IPS-20b (cell line): ENCODE measurements around the gene PPP2R1A.

Experiments used
- H3K27ac ChIP-seq: one replicate; pipeline ENCODE4 v1.5.1; 2013; ENCODE audit warnings: low read length
- H3K27me3 ChIP-seq: 2 replicates; pipeline ENCODE4 v1.6.1; 2013; ENCODE audit warnings: mild to moderate bottlenecking, low read length, inconsistent platforms; ENCODE audit not compliant: insufficient read depth
- H3K36me3 ChIP-seq: 2 replicates; pipeline ENCODE4 v1.6.1; 2013; ENCODE audit warnings: low read depth, mild to moderate bottlenecking, inconsistent platforms, low read length, moderate library complexity; ENCODE audit not compliant: insufficient read depth
- H3K4me1 ChIP-seq: 2 replicates; pipeline ENCODE4 v1.6.1; 2013; ENCODE audit warnings: mild to moderate bottlenecking, control low read depth, inconsistent platforms, low read length, moderate library complexity; ENCODE audit not compliant: insufficient read depth
- H3K4me3 ChIP-seq: 2 replicates; pipeline ENCODE4 v1.5.1; 2013; ENCODE audit warnings: mild to moderate bottlenecking, low read length, inconsistent platforms
- H3K9ac ChIP-seq: 2 replicates; pipeline ENCODE4 v1.6.1; 2013; ENCODE audit warnings: low read depth, mild to moderate bottlenecking, inconsistent platforms, low read length, moderate library complexity
- H3K9me3 ChIP-seq: 2 replicates; pipeline ENCODE4 v1.6.1; 2013; ENCODE audit warnings: mild to moderate bottlenecking, low read depth, low read length, inconsistent platforms; ENCODE audit not compliant: insufficient read depth

PPP2R1A gene

DNA sequence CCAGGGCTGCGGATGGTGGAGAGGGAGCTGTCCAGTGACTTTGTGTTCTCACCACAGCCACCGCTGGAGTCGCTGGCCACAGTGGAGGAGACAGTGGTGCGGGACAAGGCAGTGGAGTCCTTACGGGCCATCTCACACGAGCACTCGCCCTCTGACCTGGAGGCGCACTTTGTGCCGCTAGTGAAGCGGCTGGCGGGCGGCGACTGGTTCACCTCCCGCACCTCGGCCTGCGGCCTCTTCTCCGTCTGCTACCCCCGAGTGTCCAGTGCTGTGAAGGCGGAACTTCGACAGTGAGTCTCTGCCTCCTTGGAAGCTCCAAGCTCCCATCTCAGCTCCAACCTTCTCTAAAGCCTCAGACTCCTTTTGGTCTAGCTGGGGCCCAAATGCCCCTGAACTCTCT is 21.4 kb downstream of the PPP2R1A start:
- Histone ChIP-seq H3K4me1 (no peaks in the 10 kb centered on the region), H3K4me3 (no peak overlapping the region), H3K36me3 (peaks cover 97% of the 10 kb centered on the region), H3K9me3 (no peaks in the 10 kb centered on the region), H3K27me3 (no peaks in the 10 kb centered on the region), H3K27ac (no peak overlapping the region), H3K9ac (no peak overlapping the region)

DNA sequence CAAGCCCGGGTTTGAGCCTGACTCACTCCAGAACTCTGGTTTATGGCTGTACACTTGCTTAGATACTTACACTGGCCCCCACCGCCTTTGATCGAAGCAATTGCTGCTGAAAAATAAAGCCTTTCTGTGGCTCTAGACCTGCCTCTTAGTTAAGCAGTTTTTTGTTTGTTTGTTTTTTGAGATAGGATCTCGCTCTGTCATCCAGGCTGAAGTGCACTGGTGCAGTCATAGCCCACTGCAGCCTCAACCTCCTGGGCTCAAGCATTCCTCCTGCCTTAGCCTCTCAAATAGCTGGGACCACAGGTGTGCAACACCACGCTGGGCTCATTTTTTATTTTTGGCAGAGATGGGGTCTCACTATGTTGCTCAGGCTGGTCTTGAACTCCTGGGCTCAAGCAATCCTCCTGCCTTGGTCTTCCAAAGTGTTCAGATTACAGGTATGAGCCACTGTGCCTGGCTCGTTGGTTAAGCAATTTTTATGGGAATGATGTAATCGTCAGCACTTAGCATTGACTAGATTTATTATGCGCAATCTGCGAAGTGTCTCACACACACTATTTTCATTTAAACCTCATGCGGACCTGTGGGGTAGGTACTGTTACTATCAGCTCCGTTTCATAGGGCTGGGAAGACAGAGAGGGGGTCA is 22.2 kb downstream of the PPP2R1A start:
- H3K36me3 ChIP-seq: peaks cover 97% of the 10 kb centered on the region

DNA sequence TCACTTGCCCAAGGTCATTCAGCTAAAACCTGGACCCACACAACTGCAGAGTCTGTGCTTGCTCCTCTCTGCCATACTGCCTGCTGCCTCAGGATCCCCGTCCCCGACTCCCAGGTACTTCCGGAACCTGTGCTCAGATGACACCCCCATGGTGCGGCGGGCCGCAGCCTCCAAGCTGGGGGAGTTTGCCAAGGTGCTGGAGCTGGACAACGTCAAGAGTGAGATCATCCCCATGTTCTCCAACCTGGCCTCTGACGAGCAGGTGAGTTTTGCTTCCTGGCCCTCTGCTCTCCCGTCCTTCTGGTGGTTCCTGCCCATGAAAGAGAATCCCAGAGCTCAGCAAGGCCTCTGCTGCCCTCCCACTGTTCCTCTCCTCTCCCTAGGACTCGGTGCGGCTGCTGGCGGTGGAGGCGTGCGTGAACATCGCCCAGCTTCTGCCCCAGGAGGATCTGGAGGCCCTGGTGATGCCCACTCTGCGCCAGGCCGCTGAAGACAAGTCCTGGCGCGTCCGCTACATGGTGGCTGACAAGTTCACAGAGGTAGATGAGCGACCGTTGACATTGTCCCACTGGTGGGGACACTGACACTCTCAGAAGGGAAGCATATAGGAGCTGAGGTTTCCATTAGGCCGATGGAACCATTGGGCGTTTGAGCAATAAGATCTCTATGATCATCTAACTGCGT is 22.9 kb downstream of the PPP2R1A start:
- H3K27me3 ChIP-seq: no peaks in the 10 kb centered on the region
- H3K9me3 ChIP-seq: no peaks in the 10 kb centered on the region
- H3K4me1 ChIP-seq: no peaks in the 10 kb centered on the region
- H3K4me3 ChIP-seq: no peak overlapping the region
- peaks cover 97% of the 10 kb centered on the region for H3K36me3 ChIP-seq
- no peak overlapping the region for H3K27ac ChIP-seq
- H3K9ac ChIP-seq: no peak overlapping the region

More for the DNA sequence above, 22.2 kb downstream of the PPP2R1A start:
- Histone ChIP-seq H3K9ac (no peak overlapping the region), H3K9me3 (no peaks in the 10 kb centered on the region), H3K4me1 (no peaks in the 10 kb centered on the region), H3K4me3 (no peak overlapping the region), H3K27me3 (no peaks in the 10 kb centered on the region), H3K27ac (no peak overlapping the region)

DNA sequence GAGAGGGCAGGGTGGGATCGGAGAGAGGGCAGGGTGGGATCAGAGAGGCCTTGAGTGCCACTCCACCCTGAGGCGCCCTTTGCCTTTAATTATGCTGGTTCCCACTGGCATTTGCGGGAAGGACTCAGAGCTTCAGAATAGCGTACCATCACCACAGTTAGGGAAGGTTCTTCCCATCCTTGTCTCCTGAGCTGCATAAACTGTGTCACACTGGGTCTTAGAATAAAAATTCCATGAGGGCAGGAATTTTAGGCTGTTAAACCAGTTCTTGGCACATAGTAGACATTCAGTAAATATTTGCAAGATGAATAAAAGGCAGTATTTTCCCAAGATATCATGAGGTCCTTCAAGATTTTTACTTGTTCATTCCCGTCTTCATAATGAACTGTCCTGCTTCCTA is 24.4 kb downstream of the PPP2R1A start:
- Histone ChIP-seq H3K36me3 (peaks cover 99% of the 10 kb centered on the region), H3K4me3 (no peak overlapping the region), H3K9ac (no peak overlapping the region), H3K27me3 (no peaks in the 10 kb centered on the region), H3K4me1 (no peaks in the 10 kb centered on the region), H3K9me3 (no peaks in the 10 kb centered on the region), H3K27ac (no peak overlapping the region)

GRCh38 chr19:52216401-52216800 is 26.5 kb downstream of the PPP2R1A start:
- Histone ChIP-seq H3K4me1 (no peaks in the 10 kb centered on the region), H3K9me3 (no peaks in the 10 kb centered on the region), H3K27ac (no peak overlapping the region), H3K4me3 (no peak overlapping the region), H3K9ac (no peak overlapping the region), H3K36me3 (peaks cover 100% of the 10 kb centered on the region), H3K27me3 (no peaks in the 10 kb centered on the region)

- H3K4me3 ChIP-seq: no peak overlapping the region
- H3K4me1 ChIP-seq: no peaks in the 10 kb centered on the region
- peaks cover 100% of the 10 kb centered on the region for H3K36me3 ChIP-seq
- H3K27ac ChIP-seq: no peak overlapping the region
- no peak overlapping the region for H3K9ac ChIP-seq
- H3K9me3 ChIP-seq: no peaks in the 10 kb centered on the region
- H3K27me3 ChIP-seq: no peaks in the 10 kb centered on the region
Observed at GRCh38 chr19:52217576-52217975, 27.7 kb downstream of the PPP2R1A start.

DNA sequence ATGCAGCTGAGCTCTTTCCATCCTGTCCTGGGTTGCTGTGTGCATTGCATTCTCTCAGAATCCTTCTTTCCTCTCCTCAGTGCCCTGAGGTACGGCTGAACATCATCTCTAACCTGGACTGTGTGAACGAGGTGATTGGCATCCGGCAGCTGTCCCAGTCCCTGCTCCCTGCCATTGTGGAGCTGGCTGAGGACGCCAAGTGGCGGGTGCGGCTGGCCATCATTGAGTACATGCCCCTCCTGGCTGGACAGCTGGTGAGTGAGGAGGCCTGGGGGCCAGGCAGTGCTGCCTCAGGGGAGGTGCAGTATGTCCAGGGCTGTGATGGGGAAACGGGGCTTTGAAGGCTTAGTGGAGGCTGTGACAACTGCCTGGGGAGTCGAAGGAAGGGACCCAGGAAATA is 29.8 kb downstream of the PPP2R1A start:
- Histone ChIP-seq H3K4me3 (no peak overlapping the region), H3K9me3 (no peaks in the 10 kb centered on the region), H3K27me3 (no peaks in the 10 kb centered on the region), H3K27ac (no peak overlapping the region), H3K36me3 (peaks cover 100% of the 10 kb centered on the region), H3K4me1 (no peaks in the 10 kb centered on the region), H3K9ac (no peak overlapping the region)

DNA sequence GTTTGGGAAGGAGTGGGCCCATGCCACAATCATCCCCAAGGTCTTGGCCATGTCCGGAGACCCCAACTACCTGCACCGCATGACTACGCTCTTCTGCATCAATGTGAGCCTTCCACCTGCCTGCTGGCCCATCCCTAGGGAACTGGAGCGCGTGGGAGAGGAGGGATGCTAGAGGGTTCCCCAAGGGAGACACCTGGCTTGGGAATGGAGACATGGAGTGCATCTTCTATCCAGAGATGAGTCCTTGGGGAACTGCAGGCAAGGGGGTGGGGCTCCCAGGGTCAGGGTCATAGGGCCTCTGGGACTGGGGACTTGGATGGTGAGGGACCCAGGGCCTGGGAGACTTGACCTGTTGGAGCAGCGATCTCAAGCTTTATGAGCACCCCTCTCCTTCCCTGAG is 31.2 kb downstream of the PPP2R1A start:
- Histone ChIP-seq H3K9me3 (no peaks in the 10 kb centered on the region), H3K27me3 (no peaks in the 10 kb centered on the region), H3K36me3 (peaks cover 99% of the 10 kb centered on the region), H3K9ac (no peak overlapping the region), H3K4me3 (no peak overlapping the region), H3K4me1 (no peaks in the 10 kb centered on the region), H3K27ac (no peak overlapping the region)

GRCh38 chr19:52221831-52222375 is 32.1 kb downstream of the PPP2R1A start:
- no peak overlapping the region for H3K4me3 ChIP-seq
- peaks cover 99% of the 10 kb centered on the region for H3K36me3 ChIP-seq
- no peaks in the 10 kb centered on the region for H3K27me3 ChIP-seq
- H3K9ac ChIP-seq: no peak overlapping the region
- no peaks in the 10 kb centered on the region for H3K9me3 ChIP-seq
- no peak overlapping the region for H3K27ac ChIP-seq
- no peaks in the 10 kb centered on the region for H3K4me1 ChIP-seq

DNA sequence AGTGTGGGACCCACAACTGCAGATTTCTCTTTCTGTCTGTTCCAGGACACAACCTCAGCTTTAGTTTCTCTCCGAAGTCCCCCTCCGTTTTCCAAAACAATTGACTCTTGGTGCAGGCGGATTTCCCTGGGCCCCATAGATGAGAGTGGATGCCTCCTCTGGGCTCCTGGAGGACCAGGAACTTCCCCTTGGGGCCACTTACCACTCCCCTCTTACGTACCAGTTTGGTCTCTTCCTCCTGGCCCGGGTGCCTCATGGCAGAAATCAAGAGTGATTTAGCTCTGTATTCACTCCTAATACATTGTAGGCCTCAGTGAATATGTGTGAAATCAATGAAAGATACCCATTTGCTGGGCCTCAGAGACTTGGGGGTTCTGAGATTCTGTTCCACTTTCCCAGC is 34.4 kb downstream of the PPP2R1A start:
- H3K4me3 ChIP-seq: no peak overlapping the region

GRCh38 chr19:52226652-52227051 is 36.8 kb downstream of the PPP2R1A start:
- no peaks in the 10 kb centered on the region for H3K9me3 ChIP-seq
- no peaks in the 10 kb centered on the region for H3K4me1 ChIP-seq
- no peak overlapping the region for H3K9ac ChIP-seq
- H3K36me3 ChIP-seq: peaks cover 72% of the 10 kb centered on the region
- no peak overlapping the region for H3K27ac ChIP-seq
- no peak overlapping the region for H3K4me3 ChIP-seq
- H3K27me3 ChIP-seq: no peaks in the 10 kb centered on the region

More for the DNA sequence above, 34.4 kb downstream of the PPP2R1A start:
- Histone ChIP-seq H3K27ac (no peak overlapping the region), H3K27me3 (no peaks in the 10 kb centered on the region), H3K9me3 (no peaks in the 10 kb centered on the region), H3K4me1 (no peaks in the 10 kb centered on the region), H3K36me3 (peaks cover 96% of the 10 kb centered on the region), H3K9ac (no peak overlapping the region)
